ENCODE measurements around the gene RGL4. TPM values are rescaled to one million over a fixed set of nuclear protein-coding genes. Genes with fewer than 3 reads are reported as not detected.
"Not testable (repeated sequence)": the region's sequence is repeated elsewhere in the genome, so short reads cannot be mapped to it uniquely, and the experiment has no call there.

Gene RGL4, protein sequence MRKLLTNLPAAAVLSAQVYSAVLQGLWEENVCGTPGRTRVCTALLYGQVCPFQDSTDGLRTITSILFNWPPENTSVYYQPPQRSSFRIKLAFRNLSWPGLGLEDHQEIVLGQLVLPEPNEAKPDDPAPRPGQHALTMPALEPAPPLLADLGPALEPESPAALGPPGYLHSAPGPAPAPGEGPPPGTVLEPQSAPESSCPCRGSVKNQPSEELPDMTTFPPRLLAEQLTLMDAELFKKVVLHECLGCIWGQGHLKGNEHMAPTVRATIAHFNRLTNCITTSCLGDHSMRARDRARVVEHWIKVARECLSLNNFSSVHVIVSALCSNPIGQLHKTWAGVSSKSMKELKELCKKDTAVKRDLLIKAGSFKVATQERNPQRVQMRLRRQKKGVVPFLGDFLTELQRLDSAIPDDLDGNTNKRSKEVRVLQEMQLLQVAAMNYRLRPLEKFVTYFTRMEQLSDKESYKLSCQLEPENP
- 33.2 and 34.8 TPM in 2 replicates for total RNA-seq

DNA sequence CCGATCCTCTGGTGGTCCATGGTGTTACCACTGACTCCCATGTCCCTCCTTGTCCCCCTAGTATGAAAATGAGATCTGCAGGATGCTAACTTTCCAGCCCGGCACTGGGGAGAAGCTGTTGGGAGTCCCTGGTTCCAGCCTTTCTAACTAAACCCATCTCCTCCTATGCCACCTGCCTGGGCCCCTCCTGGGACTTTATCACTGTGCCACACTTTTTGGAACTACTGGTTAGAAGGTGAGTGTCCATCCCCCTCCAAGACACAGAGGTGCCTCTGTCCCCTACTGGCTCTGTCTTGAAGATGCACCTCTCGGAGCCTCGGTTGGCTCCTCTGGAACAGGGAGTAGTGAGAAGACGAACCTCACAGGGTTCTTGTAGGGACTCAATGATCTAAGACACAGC is at the start of gene RGL4:
Gene RGL4, plus strand, starts transcription at position 301 of the 400 bp plus-strand sequence. CDS start 1,018 bp downstream, outside the sequence.
- intact Hi-C loops (cut with micrococcal nuclease) = no loop called here

DNA sequence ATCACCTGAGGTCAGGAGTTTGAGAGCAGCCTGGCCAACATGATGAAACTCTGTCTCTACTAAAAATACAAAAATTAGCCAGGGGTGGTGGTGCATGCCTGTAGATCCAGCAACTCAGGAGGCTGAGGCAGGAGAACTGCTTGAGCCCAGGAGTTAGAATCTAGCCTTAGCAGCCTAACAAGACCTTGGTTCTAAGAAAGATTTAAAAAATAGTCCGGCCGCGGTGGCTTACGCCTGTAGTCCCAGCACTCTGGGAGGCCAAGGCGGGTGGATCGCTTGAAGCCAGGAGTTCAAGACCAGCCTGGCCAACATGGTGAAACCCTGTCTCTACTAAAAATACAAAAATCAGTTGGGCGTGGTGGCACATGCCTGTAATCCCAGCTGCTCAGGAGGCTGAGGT is 44.3 kb upstream of the RGL4 start:
- intact Hi-C loops (cut with micrococcal nuclease) = not testable (repeated sequence)

DNA sequence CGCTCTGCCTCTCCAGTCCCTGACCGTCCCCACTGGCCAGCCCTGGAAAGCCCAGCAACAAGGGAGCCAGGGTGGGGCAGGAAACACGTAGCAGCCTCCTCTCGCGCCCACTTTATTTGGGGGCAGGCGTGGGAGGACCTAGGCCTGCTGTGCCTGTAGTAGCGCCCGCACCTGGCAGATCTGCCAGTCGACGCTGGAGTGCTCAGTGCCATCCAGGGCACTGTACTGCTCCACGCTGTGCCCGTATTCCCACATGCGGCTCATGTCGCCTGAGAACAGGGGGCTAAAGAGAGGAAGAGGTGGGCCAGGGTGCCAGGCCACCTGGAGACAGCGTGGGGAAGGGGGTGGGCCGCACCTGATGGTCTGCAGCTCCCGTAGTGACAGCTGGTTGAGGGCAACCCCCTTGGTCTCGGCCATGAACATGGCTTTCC is 41.7 kb upstream of the RGL4 start:
- intact Hi-C loops (cut with micrococcal nuclease) = no loop called here

DNA sequence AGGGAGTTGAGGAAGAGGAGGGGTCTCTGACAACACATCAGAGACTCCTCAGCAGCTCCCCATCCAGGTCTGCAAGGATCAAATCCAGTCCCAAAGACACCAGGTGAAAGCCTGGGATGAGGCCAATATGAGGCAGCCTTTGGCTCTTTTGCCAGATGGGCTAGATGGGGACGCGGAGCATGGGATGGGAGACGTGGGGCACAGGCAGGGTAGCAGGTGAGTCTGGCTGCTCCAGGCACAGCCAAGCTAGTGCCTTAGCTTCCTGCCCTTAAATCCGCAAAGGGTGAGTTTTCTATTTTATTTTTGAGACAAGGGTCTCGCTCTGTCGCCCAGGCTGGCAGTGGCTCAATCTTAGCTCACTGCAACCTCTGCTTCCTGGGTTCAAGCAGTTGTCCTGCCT is 39.1 kb upstream of the RGL4 start:
- intact Hi-C loops (cut with micrococcal nuclease) = no loop called here

DNA sequence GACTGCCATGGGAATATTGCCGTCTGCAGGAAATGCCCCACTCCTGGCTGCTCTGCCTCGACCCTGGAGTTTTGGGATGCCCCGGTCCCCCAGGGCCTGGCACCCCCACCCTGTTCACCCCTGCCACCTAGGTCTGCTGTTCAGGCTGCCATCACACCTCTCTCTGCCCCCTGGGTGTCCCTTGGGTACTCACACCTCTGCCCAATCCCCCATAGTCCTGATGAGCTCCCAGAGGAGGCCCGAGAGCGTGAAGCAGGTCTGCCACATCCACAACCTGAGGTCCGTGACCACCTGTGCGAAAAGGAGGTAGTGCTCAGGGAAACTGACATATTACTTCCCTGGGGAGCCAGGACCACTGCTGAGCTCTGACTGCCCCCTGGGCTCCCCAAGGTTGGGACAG is 38.5 kb upstream of the RGL4 start:
- intact Hi-C loops (cut with micrococcal nuclease) = no loop called here

DNA sequence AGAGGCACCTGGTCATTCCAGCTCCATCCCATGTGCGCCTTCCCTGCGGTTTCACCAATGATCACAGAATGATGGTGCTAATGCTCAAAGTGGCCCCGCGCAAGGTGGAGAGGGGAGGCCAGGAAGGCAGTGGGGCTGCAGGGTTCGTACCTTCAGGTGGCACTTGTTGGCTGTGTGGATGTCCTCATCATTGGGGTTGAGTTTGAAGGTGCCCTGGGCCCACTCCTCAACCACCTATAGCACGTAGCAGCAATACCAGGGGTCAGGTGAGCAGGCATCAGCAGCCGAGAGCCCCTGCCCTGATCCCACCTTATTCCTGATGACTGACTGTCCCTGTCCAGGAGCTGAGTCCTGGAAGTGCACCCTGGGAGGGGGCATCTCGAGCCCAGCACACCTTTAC is 38.1 kb upstream of the RGL4 start:
- intact Hi-C loops (cut with micrococcal nuclease) = no loop called here

DNA sequence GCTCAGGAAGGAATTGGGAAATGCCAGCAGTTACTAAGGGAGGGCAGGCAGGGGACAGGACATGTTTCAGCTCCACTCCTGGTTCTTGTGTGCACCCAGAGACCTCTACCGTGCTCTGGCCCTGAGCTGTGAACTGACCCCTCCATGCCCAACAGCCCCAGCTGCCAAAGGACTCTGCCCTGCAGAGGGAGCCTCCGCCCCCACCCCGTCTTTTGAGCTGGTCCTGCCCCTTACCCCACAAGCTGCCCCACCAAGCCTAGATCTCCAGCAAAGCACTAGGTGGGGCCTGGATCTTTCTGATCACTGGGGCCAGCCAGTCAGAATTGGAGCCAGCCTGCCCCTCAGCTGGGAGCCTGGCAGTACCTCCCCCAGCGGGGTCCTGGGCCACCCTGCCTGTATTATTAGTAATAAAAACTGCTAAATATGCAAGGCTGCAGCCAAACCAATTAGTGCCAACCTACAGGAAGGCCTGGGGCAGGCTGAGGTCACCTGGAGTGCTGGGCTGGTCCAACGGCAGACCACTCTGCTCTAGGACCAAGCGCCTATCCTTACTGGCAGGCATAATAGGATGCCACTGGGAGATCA is 34.8 kb upstream of the RGL4 start:
- intact Hi-C loops (cut with micrococcal nuclease) = no loop called here

DNA sequence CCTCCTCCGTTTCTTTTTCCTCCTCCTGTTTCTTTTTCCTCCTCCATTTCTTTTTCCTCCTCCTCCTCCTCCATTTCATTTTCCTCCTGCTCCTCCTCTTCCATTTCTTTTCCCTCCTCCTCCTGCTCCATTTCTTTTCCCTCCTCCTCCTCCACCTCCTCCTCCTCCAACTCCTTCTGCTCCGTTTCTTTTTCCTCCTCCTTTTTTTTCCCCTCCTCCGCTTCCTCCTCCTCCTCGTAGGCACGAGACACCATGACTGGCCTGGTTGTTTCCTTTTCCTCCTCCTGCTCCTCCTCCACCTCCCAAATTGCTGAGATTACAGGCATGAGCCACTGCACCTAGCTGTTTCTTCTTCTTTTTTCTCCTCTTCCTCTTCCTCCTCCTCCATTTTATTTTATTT is 33.1 kb upstream of the RGL4 start:
- intact Hi-C loops (cut with micrococcal nuclease) = no loop called here

DNA sequence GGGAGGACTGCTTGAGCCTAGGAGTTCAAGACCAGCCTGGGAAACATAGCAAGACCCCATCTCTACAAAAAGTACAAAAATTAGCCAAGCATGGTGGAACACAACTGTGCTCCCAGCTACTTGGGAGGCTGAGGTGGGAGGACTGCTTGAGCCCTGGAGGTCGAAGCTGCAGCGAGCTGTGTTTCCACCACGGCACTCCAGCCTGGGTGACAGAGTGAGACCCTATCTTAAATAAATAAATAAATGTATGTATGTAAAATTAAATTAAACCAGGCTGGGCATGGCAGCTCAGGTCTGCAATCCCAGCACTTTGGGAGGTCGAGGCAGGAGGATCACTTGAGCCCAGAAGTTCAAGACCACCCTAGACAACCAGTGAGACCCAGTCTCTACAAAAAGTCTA is 30.4 kb upstream of the RGL4 start:
- intact Hi-C loops (cut with micrococcal nuclease) = not testable (repeated sequence)

DNA sequence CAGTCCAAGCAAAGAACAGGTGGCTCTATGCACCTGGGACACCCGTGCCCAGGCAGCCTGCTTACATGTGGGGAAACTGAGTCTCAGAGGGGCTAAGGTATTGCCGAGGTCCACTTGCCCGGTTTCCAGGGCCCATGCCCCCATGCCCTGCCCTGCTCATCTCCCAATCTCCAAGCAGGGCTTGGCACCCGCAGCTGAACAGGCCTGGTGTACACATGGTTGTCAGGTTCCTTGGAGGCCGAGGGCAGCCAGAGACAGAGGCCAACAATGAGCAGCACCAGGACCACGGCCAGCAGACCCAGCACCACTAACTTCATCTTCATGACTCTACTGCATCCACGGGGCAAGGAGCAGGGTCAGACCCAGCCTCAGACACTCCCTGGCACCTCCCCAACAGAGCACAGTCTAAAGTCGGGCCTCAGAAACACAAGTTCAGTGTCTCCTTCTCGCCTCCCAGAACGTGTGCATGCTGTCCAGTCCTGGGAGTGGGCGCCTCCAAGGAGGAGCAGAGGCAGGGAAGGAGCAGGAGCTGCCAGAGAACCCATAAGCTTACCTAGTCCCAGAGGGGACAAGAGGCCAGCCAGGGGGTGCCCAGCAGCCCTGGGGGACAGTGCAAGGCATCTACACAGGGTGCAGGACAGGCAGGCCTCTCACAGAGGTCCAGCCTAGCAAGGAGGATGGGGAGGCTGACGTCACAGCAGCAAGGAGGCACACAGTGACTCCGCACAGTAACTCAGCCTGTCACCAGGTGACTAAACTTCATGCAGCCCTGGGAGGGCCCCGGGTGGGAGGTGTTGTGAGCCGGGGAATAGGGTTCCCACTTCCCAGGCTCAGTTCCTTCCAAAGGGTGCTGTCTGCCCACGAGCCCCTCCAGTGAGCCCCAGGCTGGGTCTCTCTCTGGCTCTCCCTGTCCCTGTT is 20.2 kb upstream of the RGL4 start:
- intact Hi-C loops (cut with micrococcal nuclease) = no loop called here

DNA sequence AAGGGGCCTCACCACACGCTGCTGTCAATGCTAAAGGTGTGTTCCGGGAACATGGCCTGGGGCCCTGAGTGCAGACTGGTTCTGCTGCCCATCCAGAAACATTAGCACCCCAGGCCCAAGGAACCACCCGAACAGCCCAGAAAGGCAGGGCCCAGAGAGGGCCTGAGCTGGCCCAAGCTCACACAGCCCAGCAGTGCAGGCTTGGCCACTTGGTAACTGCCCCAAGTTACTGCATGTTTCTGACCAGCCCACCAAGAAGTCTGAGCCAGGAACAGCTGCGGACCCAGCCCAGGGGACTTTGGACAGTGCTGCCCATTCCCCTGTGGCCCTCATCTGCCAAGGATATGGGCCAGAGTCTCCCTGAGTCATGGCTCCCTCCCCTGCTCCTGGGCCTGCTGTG is 19.4 kb upstream of the RGL4 start:
- intact Hi-C loops (cut with micrococcal nuclease) = not testable (repeated sequence)

DNA sequence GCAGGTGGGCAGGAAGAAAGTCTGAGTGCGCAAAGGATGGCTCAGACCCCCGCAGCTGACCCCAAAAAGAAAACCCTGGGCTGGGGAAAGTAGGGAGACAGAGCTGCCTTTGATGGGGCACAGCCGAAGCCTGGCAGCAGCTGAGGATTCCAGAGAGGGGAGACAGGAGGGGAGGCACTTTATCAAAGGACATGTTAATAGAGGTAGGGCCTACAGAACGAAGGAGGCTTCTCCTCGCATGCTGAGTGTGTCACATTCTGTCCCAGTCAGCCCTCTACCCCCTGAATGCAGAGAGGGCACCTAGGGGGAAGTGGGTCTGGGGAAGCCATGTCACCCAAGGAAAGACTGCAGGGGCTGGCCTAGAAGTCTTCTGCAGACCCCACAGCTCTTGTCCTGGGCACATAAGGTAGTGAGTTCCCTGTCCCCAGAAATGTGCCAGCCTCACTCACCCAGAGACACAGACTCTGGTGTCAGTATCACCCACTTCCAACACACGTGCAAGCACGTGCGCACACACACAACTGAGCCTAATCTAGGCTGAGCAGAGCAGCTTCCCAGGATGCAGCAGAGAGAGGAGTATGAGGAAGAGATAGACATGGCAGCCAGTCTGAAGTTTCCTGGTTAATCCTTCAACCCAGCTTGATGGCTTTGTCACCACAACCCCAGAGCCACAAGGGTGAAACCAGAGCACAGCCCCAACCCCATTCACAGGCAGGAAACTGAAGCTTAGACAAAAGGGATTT is 18.3 kb upstream of the RGL4 start:
- intact Hi-C loops (cut with micrococcal nuclease) = not testable (repeated sequence)

DNA sequence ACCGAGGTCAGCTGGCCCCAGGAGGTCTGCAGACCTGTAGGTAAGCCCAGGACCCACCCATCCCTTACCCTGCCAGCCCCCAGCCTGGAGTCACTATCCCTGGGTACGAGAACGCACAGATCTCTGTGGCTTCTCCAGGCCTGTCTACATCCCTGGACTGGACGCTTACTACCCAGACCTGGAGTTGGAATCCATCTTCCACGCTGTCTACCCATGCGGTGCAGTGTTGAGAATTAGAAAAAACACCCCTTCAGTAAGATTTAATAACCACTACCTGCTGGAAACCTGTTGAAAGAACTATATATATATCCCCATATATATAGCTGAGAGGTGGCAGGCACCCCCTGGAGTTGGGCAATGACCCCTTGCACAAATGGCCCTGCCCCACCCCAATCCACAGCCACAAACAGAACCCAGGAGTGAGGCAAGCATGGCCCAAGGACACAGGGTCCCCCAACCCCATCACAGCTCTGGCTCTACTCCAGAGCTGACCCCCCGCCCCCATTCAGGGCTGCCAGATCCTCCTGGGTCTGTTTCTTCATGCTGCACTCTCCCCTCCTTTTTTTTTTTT is 17.7 kb upstream of the RGL4 start:
- intact Hi-C loops (cut with micrococcal nuclease) = no loop called here

DNA sequence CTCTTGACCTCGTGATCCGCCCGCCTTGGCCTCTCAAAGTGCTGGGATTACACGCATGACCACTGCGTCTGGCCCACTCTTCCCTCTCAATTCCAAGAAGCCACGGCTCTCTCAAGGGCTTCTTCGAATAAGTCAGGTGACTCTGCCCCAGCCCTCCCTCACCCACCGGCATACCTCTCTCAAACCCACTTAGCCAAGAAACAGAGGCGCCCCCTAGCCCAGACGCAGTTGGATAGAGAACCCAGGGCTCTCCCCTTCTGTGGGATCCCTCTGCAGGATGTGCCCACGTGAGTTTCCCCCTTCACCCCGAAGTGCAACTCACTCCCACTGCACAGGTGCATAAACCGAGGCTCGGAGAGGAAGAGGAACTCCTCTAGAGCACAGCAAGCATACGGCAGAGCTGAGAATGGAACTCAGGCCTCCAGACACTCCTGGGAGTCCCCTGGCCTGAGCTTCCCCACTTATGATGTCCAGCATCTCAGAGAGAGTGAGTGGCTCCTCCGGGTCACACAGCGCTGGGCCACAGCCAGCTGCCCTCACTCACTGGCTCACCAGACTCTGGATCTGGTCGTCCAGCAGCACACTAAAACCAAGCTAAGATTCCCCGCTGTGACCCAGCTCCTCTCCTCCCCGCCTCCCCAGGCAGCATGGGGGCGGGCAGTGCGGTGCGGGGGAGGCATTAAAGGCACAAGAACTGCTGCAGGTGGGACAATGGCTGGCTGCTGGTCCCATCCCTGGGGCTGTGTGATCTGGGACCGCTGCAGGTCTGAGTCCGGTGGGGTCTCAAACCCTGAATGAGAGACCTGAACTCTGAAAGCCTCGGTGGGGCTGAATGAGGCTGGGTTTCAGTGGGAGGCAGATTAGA is 16.8 kb upstream of the RGL4 start:
- intact Hi-C loops (cut with micrococcal nuclease) = no loop called here

DNA sequence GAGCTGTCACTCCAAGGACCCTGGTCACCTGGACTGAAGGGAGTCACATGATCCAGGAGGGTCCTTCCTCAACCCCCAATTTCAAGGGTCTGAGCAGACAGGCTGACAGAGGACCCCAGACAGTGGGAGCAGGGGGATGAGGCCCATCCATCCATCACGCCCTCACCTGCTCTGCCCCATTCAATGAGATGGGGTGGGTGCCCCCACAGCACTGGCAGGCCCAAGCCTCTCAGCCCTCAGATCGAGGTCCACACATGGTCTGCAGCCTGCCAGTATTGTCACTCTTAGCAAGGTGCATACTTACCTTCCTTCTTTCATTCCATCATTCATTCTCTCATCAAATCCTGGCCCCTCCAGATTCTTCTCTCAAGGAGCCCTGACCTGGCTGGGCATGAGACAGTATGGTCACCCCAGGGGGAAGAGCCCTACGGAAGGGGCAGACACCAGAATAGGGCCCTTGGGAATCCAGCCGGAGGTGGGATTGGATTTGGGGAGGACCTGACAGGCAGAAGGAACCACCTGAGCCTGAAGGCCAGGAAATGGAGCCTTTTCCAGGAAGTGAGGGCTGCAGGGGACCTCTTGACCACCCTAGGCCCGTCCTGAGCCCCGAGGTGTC is 15.8 kb upstream of the RGL4 start:
- intact Hi-C loops (cut with micrococcal nuclease) = not testable (repeated sequence)

DNA sequence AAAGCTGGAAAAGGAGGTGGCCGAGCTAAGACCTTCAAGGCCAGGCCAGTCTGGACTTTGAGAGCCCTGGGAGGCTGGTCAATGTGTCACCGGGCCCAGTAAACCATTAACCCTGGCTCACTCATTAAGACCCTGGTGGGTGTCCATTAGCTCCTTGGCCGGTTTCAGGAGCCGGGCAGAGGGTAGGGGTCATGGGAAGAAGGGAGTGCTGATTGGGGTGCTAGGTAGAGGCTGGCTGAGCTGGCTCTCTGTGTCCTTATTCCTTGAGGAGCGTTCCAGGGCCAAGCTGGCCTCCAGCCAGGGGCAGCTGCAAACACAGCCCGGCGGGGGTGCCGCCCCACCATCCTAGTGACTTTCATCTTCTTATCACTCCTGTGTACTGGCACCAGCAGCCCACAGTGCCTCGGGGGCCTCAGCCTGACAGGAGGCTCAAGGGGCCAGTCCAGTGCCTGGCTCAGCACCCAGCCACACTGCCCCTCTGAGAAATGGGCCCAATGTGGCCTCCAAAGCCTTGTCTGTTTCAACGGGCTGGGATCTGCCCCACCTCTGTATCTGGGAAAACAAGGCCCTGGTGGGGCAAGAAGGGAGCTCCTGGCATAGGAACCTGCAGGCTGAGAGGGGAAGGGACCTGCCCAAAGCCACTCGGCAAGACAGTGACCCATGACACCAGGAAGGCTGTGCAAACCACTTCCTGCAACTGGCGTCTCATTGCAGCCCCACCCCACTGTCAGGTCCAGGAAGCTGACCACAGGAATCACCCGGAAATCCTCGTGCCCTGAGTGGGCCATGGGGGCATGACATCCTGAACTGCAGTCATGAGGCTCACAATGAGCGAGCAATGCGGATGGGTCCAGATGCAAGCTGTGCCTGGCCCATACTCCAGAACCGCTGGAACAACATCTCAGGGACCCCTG is 15.1 kb upstream of the RGL4 start:
- intact Hi-C loops (cut with micrococcal nuclease) = no loop called here

DNA sequence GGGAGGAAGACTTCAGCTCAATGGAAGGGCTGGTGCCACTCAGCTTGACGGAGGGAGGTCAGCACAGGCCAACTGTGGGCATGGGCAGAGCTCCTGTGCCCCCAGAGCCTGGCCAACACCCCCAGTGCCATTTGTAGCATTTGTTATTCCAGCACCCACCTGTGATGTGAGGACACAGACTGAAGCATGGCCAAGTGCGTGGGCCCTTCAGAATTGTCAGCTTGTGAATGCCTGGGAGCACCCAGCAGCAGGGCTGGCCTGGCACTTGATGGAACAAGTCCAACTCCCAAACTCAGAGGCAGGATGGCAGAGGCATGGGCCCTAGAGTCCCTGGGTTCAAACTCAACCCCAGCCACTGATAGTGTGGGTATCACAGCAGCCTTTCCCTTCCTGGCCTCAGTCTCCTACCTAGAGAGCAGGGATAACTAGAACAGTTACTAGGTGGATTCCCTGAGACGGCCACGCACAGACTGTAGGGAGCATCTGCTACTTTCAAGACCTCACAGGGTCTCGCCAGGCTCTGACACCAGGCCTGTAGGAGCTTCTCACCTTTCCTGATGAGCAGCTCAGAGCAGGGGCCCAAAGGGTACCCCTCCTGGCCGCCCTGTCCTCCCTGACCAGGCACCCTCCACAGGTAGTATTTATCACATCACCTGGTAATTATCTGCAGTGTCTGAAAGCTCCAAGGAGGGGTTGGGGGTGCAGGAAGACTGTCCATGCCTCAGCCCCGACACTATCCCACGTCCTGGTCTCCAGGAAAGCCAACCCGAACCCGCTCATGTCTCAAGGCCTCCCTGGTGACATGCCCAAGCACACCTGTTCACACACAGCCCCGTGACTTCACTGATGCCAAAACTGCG is 13.7 kb upstream of the RGL4 start:
- intact Hi-C loops (cut with micrococcal nuclease) = not testable (repeated sequence)

DNA sequence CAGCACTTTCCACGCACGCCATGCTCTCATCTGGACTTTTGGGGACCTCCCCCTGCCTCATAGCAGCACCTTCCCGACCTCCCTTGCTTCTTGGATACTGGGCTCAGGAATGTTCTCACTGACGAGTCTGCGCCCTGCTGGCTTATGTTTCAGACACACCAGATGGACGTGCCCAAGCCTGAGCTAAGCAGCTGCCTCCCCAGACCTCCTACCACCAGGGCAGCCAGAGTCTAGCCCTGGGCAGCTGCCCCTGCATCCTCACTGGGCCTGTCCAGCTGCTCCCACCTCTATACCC is 13.2 kb upstream of the RGL4 start:
- intact Hi-C loops (cut with micrococcal nuclease) = no loop called here
